Measurements from ENCODE around the gene IMP3.

Gene IMP3

GRCh38 chr15:75672646-75673425, 32.8 kb upstream of the IMP3 start:
- peak; percentile 88 for DNase-seq (ENCODE audit: low spot score)

GRCh38 chr15:75671730-75672602, 31.9 kb upstream of the IMP3 start:
- DNase-seq (ENCODE audit: low spot score), result peak; percentile 70

GRCh38 chr15:75669879-75670212, 29.8 kb upstream of the IMP3 start:
- no peak for DNase-seq (ENCODE audit: low spot score)

- no peak for DNase-seq (ENCODE audit: low spot score)
Measured at GRCh38 chr15:75669191-75669878, 29.3 kb upstream of the IMP3 start.

- DNase-seq (ENCODE audit: low spot score), result peak; percentile 99
Measured at GRCh38 chr15:75666823-75667501, 26.9 kb upstream of the IMP3 start.

GRCh38 chr15:75663931-75664421, 24.0 kb upstream of the IMP3 start:
- no peak for DNase-seq (ENCODE audit: low spot score)

- DNase-seq (ENCODE audit: low spot score), result no peak
Measured at GRCh38 chr15:75662823-75663519, 22.9 kb upstream of the IMP3 start.

- DNase-seq (ENCODE audit: low spot score), result no peak
Measured at GRCh38 chr15:75661756-75662140, 21.7 kb upstream of the IMP3 start.

GRCh38 chr15:75661100-75661755, 21.2 kb upstream of the IMP3 start:
- DNase-seq (ENCODE audit: low spot score), result peak; percentile 91

GRCh38 chr15:75659928-75660645, 20.1 kb upstream of the IMP3 start:
- DNase-seq (ENCODE audit: low spot score), result no peak

- DNase-seq (ENCODE audit: low spot score), result no peak
Measured at GRCh38 chr15:75659141-75659771, 19.2 kb upstream of the IMP3 start.

GRCh38 chr15:75656813-75657212, 16.8 kb upstream of the IMP3 start:
- DNase-seq (ENCODE audit: low spot score), result no peak

- no peak for DNase-seq (ENCODE audit: low spot score)
Measured at GRCh38 chr15:75656331-75656730, 16.3 kb upstream of the IMP3 start.

GRCh38 chr15:75655931-75656330, 15.9 kb upstream of the IMP3 start:
- no peak for DNase-seq (ENCODE audit: low spot score)

GRCh38 chr15:75654201-75654907, 14.3 kb upstream of the IMP3 start:
- DNase-seq (ENCODE audit: low spot score), result no peak

GRCh38 chr15:75653347-75653913, 13.4 kb upstream of the IMP3 start:
- DNase-seq (ENCODE audit: low spot score), result no peak

GRCh38 chr15:75651810-75652543, 12.0 kb upstream of the IMP3 start:
- no peak for DNase-seq (ENCODE audit: low spot score)
